Stimulated activated CD4-positive, alpha-beta T cell treated with anti-CD3 and anti-CD28 coated beads, TNF-alpha, amount 100 ng/mL, for 24 hours (primary cell): ENCODE data around the gene PSAPL1.

ENCODE experiments used
- DNase-seq, 3 experiments: peaks; one replicate each; pipeline ENCODE4 v3.0.0-alpha.2; 2020; ENCODE audit warnings: low read depth in 3 of 3

The PSAPL1 gene

GRCh38 chr4:7419961-7420660 lies 14.6 kb downstream of the PSAPL1 start:
- DNase-seq = no peak

GRCh38 chr4:7418131-7418943 lies 16.4 kb downstream of the PSAPL1 start:
- DNase-seq = no peak

GRCh38 chr4:7417639-7418038 lies 17.1 kb downstream of the PSAPL1 start:
- DNase-seq = no peak

- no peak for DNase-seq
Measured at GRCh38 chr4:7416745-7417432, 17.8 kb downstream of the PSAPL1 start.

GRCh38 chr4:7415927-7416686 lies 18.6 kb downstream of the PSAPL1 start:
- DNase-seq = no peak

- DNase-seq = no peak
Measured at GRCh38 chr4:7414736-7415510, 19.8 kb downstream of the PSAPL1 start.

- no peak for DNase-seq
Measured at GRCh38 chr4:7414046-7414445, 20.7 kb downstream of the PSAPL1 start.

- DNase-seq = no peak
Measured at GRCh38 chr4:7412554-7412912, 22.2 kb downstream of the PSAPL1 start.

- no peak for DNase-seq
Measured at GRCh38 chr4:7411896-7412553, 22.7 kb downstream of the PSAPL1 start.

GRCh38 chr4:7411491-7411890 lies 23.2 kb downstream of the PSAPL1 start:
- no peak for DNase-seq

GRCh38 chr4:7410446-7410845 lies 24.3 kb downstream of the PSAPL1 start:
- DNase-seq = no peak

GRCh38 chr4:7408166-7408565 lies 26.6 kb downstream of the PSAPL1 start:
- DNase-seq = no peak

- no peak for DNase-seq
Measured at GRCh38 chr4:7403001-7403400, 31.7 kb downstream of the PSAPL1 start.

GRCh38 chr4:7402526-7402925 lies 32.2 kb downstream of the PSAPL1 start:
- no peak for DNase-seq

- no peak for DNase-seq
Measured at GRCh38 chr4:7400671-7401298, 33.9 kb downstream of the PSAPL1 start.

GRCh38 chr4:7399440-7400234 lies 35.1 kb downstream of the PSAPL1 start:
- no peak for DNase-seq

GRCh38 chr4:7398788-7399439 lies 35.8 kb downstream of the PSAPL1 start:
- no peak for DNase-seq

GRCh38 chr4:7398104-7398423 lies 36.7 kb downstream of the PSAPL1 start:
- DNase-seq = no peak
